Ovary (tissue), 3 donors: Measurements from ENCODE around the gene NQO1.

ENCODE experiments used
- CTCF ChIP-seq, 3 donors: fragments of 450-650 bp in 2 of 3; fragments of 200-600 bp in 1 of 3; IDR thresholded peaks; one replicate each; pipeline versions ENCODE4 v1.5.1 to v1.8.0; 2016 to 2022; ENCODE audit warnings: antibody characterized with exemption in 3 of 3, mild to moderate bottlenecking in 1 of 3
- EP300 ChIP-seq: sonication (generic); formaldehyde crosslinking; IDR thresholded peaks from one replicate; pipeline ENCODE4 v1.6.1; 2017; ENCODE audit warnings: antibody characterized with exemption
- POLR2A ChIP-seq: fragments of 450-650 bp; IDR thresholded peaks from one replicate; pipeline ENCODE4 v1.6.1; 2017; ENCODE audit warnings: antibody characterized with exemption, mild to moderate bottlenecking, moderate library complexity
- donor health status: DM: no; HTN: no; CAD: no.

- TF ChIP-seq CTCF (IDR thresholded peaks at IDR 0.05) (no peak), POLR2A (no peak), EP300 (no peak)
Observed at GRCh38 chr16:69721441-69721957, 4.9 kb downstream of the NQO1 start.
